KMS-11 (cell line): Measurements from ENCODE around the gene PITRM1.

Source experiments
- H2AFZ ChIP-seq: fragments of 200-600 bp; sonication (generic); 2 replicates; pipeline ENCODE4 v1.6.1; 2016; ENCODE audit warnings: antibody characterized with exemption, mixed run types, low read depth
- H3K27ac ChIP-seq: fragments of 200-600 bp; sonication (generic); 2 replicates; pipeline ENCODE4 v1.6.1; 2016; ENCODE audit warnings: mild to moderate bottlenecking, mixed run types
- H3K27me3 ChIP-seq: fragments of 200-600 bp; sonication (generic); 2 replicates; pipeline ENCODE4 v1.6.1; 2017; ENCODE audit warnings: mild to moderate bottlenecking, low read depth, mixed run types, moderate library complexity; ENCODE audit not compliant: insufficient read depth
- H3K36me3 ChIP-seq: fragments of 200-600 bp; sonication (generic); 2 replicates; pipeline ENCODE4 v1.6.1; 2017; ENCODE audit warnings: mild to moderate bottlenecking, mixed run types; ENCODE audit not compliant: insufficient read depth
- H3K4me1 ChIP-seq: fragments of 200-600 bp; sonication (generic); 2 replicates; pipeline ENCODE4 v1.6.1; 2016; ENCODE audit warnings: mild to moderate bottlenecking, low read depth, mixed run types; ENCODE audit not compliant: poor library complexity, severe bottlenecking
- H3K4me2 ChIP-seq: fragments of 200-600 bp; sonication (generic); 2 replicates; pipeline ENCODE4 v1.7.0; 2016; ENCODE audit warnings: mild to moderate bottlenecking, mixed run types
- H3K4me3 ChIP-seq: fragments of 200-600 bp; sonication (generic); IDR thresholded peaks from 2 replicates; pipeline ENCODE4 v1.6.1; 2017; ENCODE audit warnings: low read depth, low read length, mixed read lengths; ENCODE audit not compliant: insufficient read depth
- H3K79me2 ChIP-seq: fragments of 200-600 bp; sonication (generic); 2 replicates; pipeline ENCODE4 v1.6.1; 2016; ENCODE audit warnings: low read depth, mixed run types; ENCODE audit not compliant: insufficient read depth
- H3K9ac ChIP-seq: fragments of 200-600 bp; sonication (generic); 2 replicates; pipeline ENCODE4 v1.6.1; 2016; ENCODE audit warnings: mild to moderate bottlenecking, mixed run types
- H4K20me1 ChIP-seq: fragments of 200-600 bp; sonication (generic); 2 replicates; pipeline ENCODE4 v1.6.1; 2016; ENCODE audit warnings: mild to moderate bottlenecking, mixed run types; ENCODE audit not compliant: insufficient read depth
- CTCF ChIP-seq: fragments of 200-600 bp; sonication (generic); conservative IDR thresholded peaks from 2 replicates; pipeline ENCODE4 v1.6.1; 2017; ENCODE audit warnings: low read depth, mild to moderate bottlenecking, antibody characterized with exemption, low read length, moderate library complexity, mixed read lengths

The PITRM1 gene

GRCh38 chr10:3136763-3137611, 35.6 kb downstream of the PITRM1 start:
- Histone ChIP-seq H3K27ac (no peak overlapping the region), H2AFZ (no peak overlapping the region), H3K4me1 (no peaks in the 10 kb centered on the region), H3K4me2 (no peak overlapping the region), H3K4me3 (no peak overlapping the region), H3K27me3 (no peaks in the 10 kb centered on the region), H4K20me1 (no peaks in the 10 kb centered on the region), H3K36me3 (peaks cover 24% of the 10 kb centered on the region), H3K9ac (no peak overlapping the region), H3K79me2 (no peaks in the 10 kb centered on the region)
- no peak for TF ChIP-seq CTCF

GRCh38 chr10:3136336-3136735, 36.2 kb downstream of the PITRM1 start:
- Histone ChIP-seq H3K27ac (no peak overlapping the region), H4K20me1 (no peaks in the 10 kb centered on the region), H3K4me2 (no peak overlapping the region), H2AFZ (no peak overlapping the region), H3K4me3 (no peak overlapping the region), H3K36me3 (peaks cover 24% of the 10 kb centered on the region), H3K27me3 (no peaks in the 10 kb centered on the region), H3K9ac (no peak overlapping the region), H3K79me2 (no peaks in the 10 kb centered on the region), H3K4me1 (no peaks in the 10 kb centered on the region)
- TF ChIP-seq CTCF: no peak

- Histone ChIP-seq H3K79me2 (no peaks in the 10 kb centered on the region), H3K27ac (no peak overlapping the region), H3K4me3 (no peak overlapping the region), H2AFZ (no peak overlapping the region), H3K27me3 (no peaks in the 10 kb centered on the region), H3K36me3 (peaks cover 24% of the 10 kb centered on the region), H4K20me1 (no peaks in the 10 kb centered on the region), H3K9ac (no peak overlapping the region), H3K4me1 (no peaks in the 10 kb centered on the region), H3K4me2 (no peak overlapping the region)
- TF ChIP-seq CTCF: no peak
Observed at GRCh38 chr10:3135006-3135405, 37.6 kb downstream of the PITRM1 start.

- no peaks in the 10 kb centered on the region for H3K4me1 ChIP-seq
- TF ChIP-seq CTCF: no peak
- no peak overlapping the region for H2AFZ ChIP-seq
- peaks cover 24% of the 10 kb centered on the region for H3K36me3 ChIP-seq
- no peaks in the 10 kb centered on the region for H3K27me3 ChIP-seq
- no peak overlapping the region for H3K4me2 ChIP-seq
- H3K27ac ChIP-seq: no peak overlapping the region
- no peaks in the 10 kb centered on the region for H3K79me2 ChIP-seq
- H4K20me1 ChIP-seq: no peaks in the 10 kb centered on the region
- no peak overlapping the region for H3K9ac ChIP-seq
- H3K4me3 ChIP-seq: no peak overlapping the region
Observed at GRCh38 chr10:3133948-3134347, 38.6 kb downstream of the PITRM1 start.
